Left renal pelvis (tissue), 4 donors: ENCODE measurements around the gene TNFAIP8L1. TPM values are rescaled to one million over a fixed set of nuclear protein-coding genes. Genes with fewer than 3 reads are reported as not detected.

ENCODE experiments used
- DNase-seq, 4 donors: peaks; one replicate each; pipeline ENCODE4 v3.0.0-alpha.2; 2013; ENCODE audit warnings: low read depth in 4 of 4, low spot score in 3 of 4
- polyA plus RNA-seq, 4 donors: library from polyadenylated mRNA; unstranded; fragments of 120-200 nt; gene quantifications; one replicate each; pipeline ENCODE4 v1.2.1, GENCODE V29; 2013; ENCODE audit not compliant: insufficient read length in 4 of 4

Gene TNFAIP8L1
- polyA plus RNA-seq, 4 donors = 9.4 to 15.4 (median 10.8) TPM

GRCh38 chr19:4645718-4646117, 6.4 kb downstream of the TNFAIP8L1 start:
- no peak for DNase-seq

- no peak for DNase-seq
Observed at GRCh38 chr19:4647676-4648644, 8.6 kb downstream of the TNFAIP8L1 start.

- no peak for DNase-seq
Observed at GRCh38 chr19:4649392-4650047, 10.2 kb downstream of the TNFAIP8L1 start.

GRCh38 chr19:4650159-4650558, 10.8 kb downstream of the TNFAIP8L1 start:
- no peak for DNase-seq

- DNase-seq = no peak
Observed at GRCh38 chr19:4652075-4652474, 12.8 kb downstream of the TNFAIP8L1 start.

- no peak for DNase-seq
Observed at GRCh38 chr19:4653793-4654436, 14.6 kb downstream of the TNFAIP8L1 start.

GRCh38 chr19:4654437-4655361, 15.4 kb downstream of the TNFAIP8L1 start:
- DNase-seq = no peak

- no peak for DNase-seq
Observed at GRCh38 chr19:4656102-4656501, 16.8 kb downstream of the TNFAIP8L1 start.

- no peak for DNase-seq
Observed at GRCh38 chr19:4657262-4657661, 17.9 kb downstream of the TNFAIP8L1 start.

- DNase-seq = no peak
Observed at GRCh38 chr19:4657835-4658234, 18.5 kb downstream of the TNFAIP8L1 start.

GRCh38 chr19:4660181-4660791, 21.0 kb downstream of the TNFAIP8L1 start:
- DNase-seq = no peak

- no peak for DNase-seq
Observed at GRCh38 chr19:4660993-4661392, 21.7 kb downstream of the TNFAIP8L1 start.

GRCh38 chr19:4662020-4662695, 22.8 kb downstream of the TNFAIP8L1 start:
- DNase-seq = no peak

- DNase-seq = no peak
Observed at GRCh38 chr19:4662812-4663211, 23.5 kb downstream of the TNFAIP8L1 start.

GRCh38 chr19:4664642-4665041, 25.3 kb downstream of the TNFAIP8L1 start:
- no peak for DNase-seq

- DNase-seq = peak; percentile 52 to 76 (median 64)
Observed at GRCh38 chr19:4669723-4670480, 30.6 kb downstream of the TNFAIP8L1 start, which contains the start of gene MYDGF. MYDGF (minus strand) TSS chr19:4670342; CDS start chr19:4670334, 8 bp downstream.

- DNase-seq = no peak
Observed at GRCh38 chr19:4671185-4671851, 32.0 kb downstream of the TNFAIP8L1 start.

- no peak for DNase-seq
Observed at GRCh38 chr19:4673216-4673615, 33.9 kb downstream of the TNFAIP8L1 start.
